ENCODE results near the gene ZFPM1. TPM values are rescaled to one million over a fixed set of nuclear protein-coding genes. Genes with fewer than 3 reads are reported as not detected.

ZFPM1 gene
- total and polyA plus RNA-seq, 2 of the 8 experiments (the other 6 are each of a cell fraction or from before 2014, with no cell fraction given) = 0.74 to 4.8 TPM

GRCh38 chr16:88585269-88585668, 132.2 kb downstream of the ZFPM1 start (continued):
- TF ChIP-seq TEAD4 (IDR thresholded peaks at IDR 0.05; ENCODE audit: low read depth, low read length) = no peak
- no peak for TF ChIP-seq SIRT6 (IDR thresholded peaks at IDR 0.05; ENCODE audit: low read length)
- no peak for TF ChIP-seq EZH2 (IDR thresholded peaks at IDR 0.05; ENCODE audit: low read depth, low read length, severe bottlenecking)
- TF ChIP-seq SP4 (IDR thresholded peaks at IDR 0.05; ENCODE audit: low read length) = no peak
- TF ChIP-seq TCF12 (IDR thresholded peaks at IDR 0.05; ENCODE audit: low read depth, low read length) = no peak
- TF ChIP-seq PHF8 (conservative IDR thresholded peaks at IDR 0.05; ENCODE audit: low read depth, low read length) = no peak
- no peak for TF ChIP-seq RNF2 (IDR thresholded peaks at IDR 0.05; ENCODE audit: borderline replicate concordance, low read depth, low read length, missing control alignments, poor library complexity, severe bottlenecking)
- TF ChIP-seq MAFK (IDR thresholded peaks at IDR 0.05; ENCODE audit: low read depth, low read length) = no peak
- TF ChIP-seq SIX5 (IDR thresholded peaks at IDR 0.05; ENCODE audit: low read depth, low read length) = no peak
- no peak for TF ChIP-seq RAD21 (IDR thresholded peaks at IDR 0.05 in 1 of 2, conservative IDR thresholded peaks at IDR 0.05 in 1 of 2; ENCODE audit: low read depth in 2 of 2, low read length in 2 of 2)
